NB4 (cell line): Measurements from ENCODE around the gene KCNK13.
A peak's percentile ranks its signal among the peaks of the same experiment; 100 is the strongest.
"Not testable (repeated sequence)": the region's sequence is repeated elsewhere in the genome, so short reads cannot be mapped to it uniquely, and the experiment has no call there.

ENCODE experiments used
- DNase-seq: peaks from one replicate; pipeline ENCODE4 v3.0.0; 2010; ENCODE audit warnings: low read depth
- H3K4me3 ChIP-seq: one replicate; pipeline ENCODE4 v1.5.1; 2011; ENCODE audit warnings: mild to moderate bottlenecking, low read depth, low read length, moderate library complexity
- MYC ChIP-seq: IDR thresholded peaks from 2 replicates; pipeline ENCODE4 v1.6.1; 2011; ENCODE audit warnings: low read depth, low read length
- POLR2A ChIP-seq: IDR thresholded peaks from 2 replicates; pipeline ENCODE4 v1.6.1; 2011; ENCODE audit warnings: mild to moderate bottlenecking; ENCODE audit not compliant: insufficient read length; ENCODE audit errors: extremely low read depth
- TF ChIP-seq, protein P1 (sequence below): IDR thresholded peaks from one replicate; pipeline ENCODE4 v1.5.1; 2012; ENCODE audit warnings: low read depth, low read length
- TF ChIP-seq, protein P2 (sequence below): IDR thresholded peaks from 2 replicates; pipeline ENCODE4 v1.6.1; 2011; ENCODE audit warnings: low read depth, low read length

Gene KCNK13

DNA sequence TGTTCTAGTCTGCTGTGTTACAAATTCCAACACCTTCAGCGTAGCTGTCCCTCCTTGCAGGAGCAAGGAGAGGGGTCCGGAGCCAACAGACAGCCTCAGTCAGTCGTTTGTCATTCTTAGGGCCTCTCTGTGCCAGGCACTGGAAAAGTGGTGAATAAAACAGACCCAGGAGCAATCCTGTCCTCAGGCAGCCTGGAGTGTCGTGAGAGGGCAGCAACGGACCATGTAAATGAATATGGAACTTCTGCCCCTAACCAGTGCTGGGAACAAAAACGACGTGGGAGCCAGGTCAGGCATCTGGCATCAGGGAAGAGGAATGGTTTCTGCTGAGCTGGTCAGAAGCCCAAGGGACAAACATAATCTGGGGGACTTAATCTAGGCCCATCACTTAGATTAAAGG is 129.8 kb downstream of the KCNK13 start:
- DNase-seq = no peak
- TF ChIP-seq MYC (no peak), POLR2A (no peak)
- TF ChIP-seq, protein P1, sequence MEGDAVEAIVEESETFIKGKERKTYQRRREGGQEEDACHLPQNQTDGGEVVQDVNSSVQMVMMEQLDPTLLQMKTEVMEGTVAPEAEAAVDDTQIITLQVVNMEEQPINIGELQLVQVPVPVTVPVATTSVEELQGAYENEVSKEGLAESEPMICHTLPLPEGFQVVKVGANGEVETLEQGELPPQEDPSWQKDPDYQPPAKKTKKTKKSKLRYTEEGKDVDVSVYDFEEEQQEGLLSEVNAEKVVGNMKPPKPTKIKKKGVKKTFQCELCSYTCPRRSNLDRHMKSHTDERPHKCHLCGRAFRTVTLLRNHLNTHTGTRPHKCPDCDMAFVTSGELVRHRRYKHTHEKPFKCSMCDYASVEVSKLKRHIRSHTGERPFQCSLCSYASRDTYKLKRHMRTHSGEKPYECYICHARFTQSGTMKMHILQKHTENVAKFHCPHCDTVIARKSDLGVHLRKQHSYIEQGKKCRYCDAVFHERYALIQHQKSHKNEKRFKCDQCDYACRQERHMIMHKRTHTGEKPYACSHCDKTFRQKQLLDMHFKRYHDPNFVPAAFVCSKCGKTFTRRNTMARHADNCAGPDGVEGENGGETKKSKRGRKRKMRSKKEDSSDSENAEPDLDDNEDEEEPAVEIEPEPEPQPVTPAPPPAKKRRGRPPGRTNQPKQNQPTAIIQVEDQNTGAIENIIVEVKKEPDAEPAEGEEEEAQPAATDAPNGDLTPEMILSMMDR = no peak
- H3K4me3 ChIP-seq = no peak overlapping the region

DNA sequence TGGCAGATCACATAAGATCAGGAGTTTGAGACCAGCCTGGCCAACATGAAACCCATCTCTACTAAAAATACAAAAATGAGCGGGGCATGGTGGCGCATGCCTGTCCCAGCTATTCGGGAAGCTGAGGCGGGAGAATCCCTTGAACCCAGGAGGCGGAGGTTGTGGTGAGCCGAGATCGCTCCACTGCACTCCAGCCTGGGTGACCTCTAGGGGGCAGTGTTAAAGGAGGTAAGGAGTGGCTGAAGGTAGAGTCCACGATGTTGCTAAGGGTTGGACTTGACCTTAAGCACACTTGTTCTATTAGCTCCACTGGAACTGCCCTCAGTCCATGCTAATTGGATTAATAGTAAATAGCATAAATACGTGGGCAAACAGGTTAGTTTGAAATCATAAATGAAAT is 132.1 kb downstream of the KCNK13 start:
- TF ChIP-seq MYC = no peak
- TF ChIP-seq, protein P2, sequence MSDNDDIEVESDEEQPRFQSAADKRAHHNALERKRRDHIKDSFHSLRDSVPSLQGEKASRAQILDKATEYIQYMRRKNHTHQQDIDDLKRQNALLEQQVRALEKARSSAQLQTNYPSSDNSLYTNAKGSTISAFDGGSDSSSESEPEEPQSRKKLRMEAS = no peak
- TF ChIP-seq, protein P1 = peak; percentile 53
- no peak for TF ChIP-seq POLR2A
- DNase-seq = peak; percentile 41
- no peak overlapping the region for H3K4me3 ChIP-seq

DNA sequence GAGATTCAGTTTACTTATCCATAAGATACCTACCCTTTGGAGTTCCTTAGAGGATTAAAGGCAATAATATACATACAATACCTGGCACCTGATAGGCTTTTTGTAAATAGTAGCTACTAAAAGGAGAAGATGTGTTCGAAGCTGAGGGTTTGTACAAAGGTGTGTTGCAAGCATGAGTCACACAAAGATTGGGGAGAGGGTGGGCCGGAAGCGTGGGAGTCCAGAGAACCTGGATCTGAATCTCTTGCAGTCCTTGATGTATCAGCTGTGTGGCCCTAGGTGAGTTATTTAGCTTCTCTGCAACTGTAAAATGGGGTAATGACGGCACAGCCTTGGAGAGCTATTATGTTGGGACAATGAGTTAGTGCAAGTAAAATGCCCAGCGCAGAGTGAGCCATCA is 132.9 kb downstream of the KCNK13 start:
- TF ChIP-seq, protein P2 = no peak
- TF ChIP-seq POLR2A = no peak
- no peak for TF ChIP-seq MYC
- TF ChIP-seq, protein P1 = no peak
- H3K4me3 ChIP-seq = no peak overlapping the region
- DNase-seq = peak; percentile 50

DNA sequence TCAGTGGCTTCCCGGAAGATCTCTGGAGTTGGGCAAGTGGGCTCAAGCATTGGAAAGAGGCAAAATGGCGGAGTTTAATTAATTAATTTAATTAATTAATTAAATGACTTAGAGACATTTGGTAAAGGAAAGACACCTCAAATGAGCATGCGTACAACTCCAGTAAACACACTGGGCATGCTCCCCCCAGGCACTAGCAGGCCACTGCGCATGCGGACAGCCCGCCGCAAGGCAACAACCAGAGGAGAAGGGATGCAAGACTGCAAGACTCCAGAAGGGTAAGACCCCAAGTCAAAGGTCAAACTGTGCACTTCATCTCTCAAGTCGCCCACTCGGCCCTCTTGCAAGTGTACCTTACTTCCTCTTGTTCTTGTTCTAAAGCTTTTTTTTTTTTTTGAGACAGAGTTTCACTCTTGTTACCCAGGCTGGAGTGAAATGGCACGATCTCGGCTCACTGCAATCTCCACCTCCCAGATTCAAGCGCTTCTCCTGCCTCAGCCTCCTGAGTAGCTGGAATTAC is 136.8 kb downstream of the KCNK13 start:
- no peak overlapping the region for H3K4me3 ChIP-seq
- TF ChIP-seq MYC (no peak), POLR2A (no peak)
- TF ChIP-seq, protein P2 = no peak
- TF ChIP-seq, protein P1 = no peak
- DNase-seq = peak; percentile 12

DNA sequence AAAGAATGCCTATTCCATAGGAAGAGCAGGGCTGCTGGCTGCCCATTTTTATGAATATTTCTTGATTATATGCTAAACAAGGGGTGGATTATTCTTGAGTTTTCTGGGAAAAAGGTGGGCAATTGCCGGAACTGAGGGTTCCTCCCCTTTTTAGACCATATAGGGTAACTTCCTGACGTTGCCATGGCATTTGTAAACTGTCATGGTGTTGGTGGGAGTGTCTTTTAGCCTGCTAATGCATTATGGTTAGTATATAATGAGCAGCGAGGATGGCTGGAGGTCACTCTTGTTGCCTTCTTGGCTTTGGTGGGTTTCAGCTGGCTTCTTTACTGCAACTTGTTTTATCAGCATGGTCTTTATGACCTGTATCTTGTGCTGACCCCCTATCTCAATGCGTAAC is 138.8 kb downstream of the KCNK13 start:
- not testable (repeated sequence) for H3K4me3 ChIP-seq, DNase-seq

DNA sequence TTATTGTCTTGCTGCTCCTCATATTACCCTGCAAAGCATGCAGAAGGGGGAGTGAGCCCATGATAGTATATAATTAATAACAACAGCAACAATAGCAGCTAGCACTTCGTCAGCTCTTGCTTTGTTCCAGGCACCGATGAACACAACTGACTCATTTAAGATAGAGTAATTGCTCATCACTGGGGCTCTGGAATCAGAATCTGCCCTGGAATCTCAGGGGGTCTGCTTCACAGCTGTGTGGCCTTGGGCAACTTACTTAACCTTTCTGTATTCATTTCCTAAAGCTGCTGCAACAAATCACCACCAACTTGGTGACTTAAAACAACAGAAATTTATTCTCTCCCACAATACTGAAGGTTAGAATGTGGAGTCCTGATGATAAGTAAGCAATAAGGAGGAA is 139.6 kb downstream of the KCNK13 start:
- no peak for DNase-seq
- no peak for TF ChIP-seq POLR2A
- TF ChIP-seq, protein P1 = no peak
- no peak for TF ChIP-seq MYC
- no peak overlapping the region for H3K4me3 ChIP-seq

DNA sequence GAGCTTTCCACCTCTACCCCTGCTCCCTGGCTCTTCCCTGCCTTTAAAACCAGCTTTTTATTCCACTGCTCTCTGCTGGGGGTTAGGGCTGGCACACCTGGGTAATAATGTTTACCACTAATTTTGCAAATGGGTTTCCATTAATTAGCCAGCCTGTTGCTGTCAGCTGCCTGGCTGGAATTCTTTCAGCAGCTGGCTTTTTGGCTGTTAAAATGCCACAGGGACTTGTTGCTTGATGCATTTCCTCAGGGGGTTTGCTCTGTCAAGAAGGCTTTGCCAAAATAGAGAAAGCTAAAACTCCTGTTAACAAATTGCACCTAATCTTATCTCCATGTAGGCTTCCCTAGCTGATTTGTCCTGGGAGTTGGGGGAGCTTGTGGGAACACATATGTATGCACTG is 142.7 kb downstream of the KCNK13 start:
- H3K4me3 ChIP-seq = no peak overlapping the region
- DNase-seq = no peak
- TF ChIP-seq POLR2A = no peak
